HepG2 (cell line): ENCODE results near the gene SPATA25. TPM values are rescaled to one million over a fixed set of nuclear protein-coding genes. Genes with fewer than 3 reads are reported as not detected.
A peak's percentile ranks its signal among the peaks of the same experiment; 100 is the strongest.

ENCODE experiments used
- ATAC-seq: fragments of 200-7000 bp; cut with Tn5 transposase; 3 replicates; pipeline ENCODE4 v1.9.1; 2020; ENCODE audit warnings: mild to moderate bottlenecking, moderate library complexity
- BruUV-seq: library from RNA; stranded (reverse); fragments of 400-500 nt; replicated peaks from 2 replicates; lab custom pipeline; 2021; lab: Mats Ljungman, UMichigan
- CTCF ChIA-PET: fragments of 300-600 bp; formaldehyde crosslinking; extraction: SDS; loops from one replicate; lab custom pipeline; 2021; ENCODE audit warnings: low total read pairs, inconsistent platforms, low intra/inter-chr PET ratio; lab: Yijun Ruan, JAX
- POLR2A ChIA-PET: fragments of 350-600 bp; sonication (Branson Sonifier 250); formaldehyde crosslinking; loops from one replicate; lab custom pipeline; 2020; ENCODE audit warnings: antibody characterized with exemption, inconsistent platforms; lab: Yijun Ruan, JAX
- DNase-seq: peaks from one replicate; pipeline ENCODE4 v3.0.0-alpha.2; 2015; ENCODE audit warnings: low spot score
- FAIRE-seq: peaks from 3 replicates; lab custom pipeline; 2011; peaks lifted over from hg19 to GRCh38; lab: Jason Lieb, UNC
- H2AFZ ChIP-seq: one replicate; pipeline ENCODE4 v1.6.1; 2011; ENCODE audit warnings: low read length, inconsistent platforms
- H3K27ac ChIP-seq: fragments of 300-600 bp; 3 replicates; pipeline ENCODE4 v1.8.0; 2011; ENCODE audit warnings: mixed run types, mild to moderate bottlenecking, mixed read lengths, low read length, inconsistent platforms; ENCODE audit not compliant: insufficient read depth; ENCODE audit errors: extremely low read length
- H3K27me3 ChIP-seq, 2 experiments: fragments of 200-600 bp in 1 of 2; 2 replicates in 1 of 2; 3 replicates in 1 of 2; pipeline versions ENCODE4 v1.6.0 to v1.8.0; 2011; ENCODE audit warnings: low read length in 2 of 2, mild to moderate bottlenecking in 2 of 2, moderate library complexity in 2 of 2, inconsistent platforms in 1 of 2; ENCODE audit not compliant: insufficient read depth in 2 of 2, control insufficient read depth in 1 of 2
- H3K36me3 ChIP-seq, 2 experiments: fragments of 200-600 bp in 1 of 2; replicated peaks in 1 of 2; 2 replicates in 1 of 2; 3 replicates in 1 of 2; pipeline versions ENCODE4 v1.5.1 to v1.8.0; 2011; ENCODE audit warnings: low read length in 2 of 2, inconsistent platforms in 1 of 2; ENCODE audit not compliant: insufficient read depth in 2 of 2, control insufficient read depth in 1 of 2
- H3K4me1 ChIP-seq: 2 replicates; pipeline ENCODE4 v1.5.1; 2012; ENCODE audit warnings: low read length, inconsistent platforms; ENCODE audit not compliant: insufficient read depth
- H3K4me2 ChIP-seq: 2 replicates; pipeline ENCODE4 v1.6.0; 2011; ENCODE audit warnings: low read depth, low read length, inconsistent platforms
- H3K4me3 ChIP-seq, 3 experiments: fragments of 200-600 bp in 1 of 3; sonication (generic), shearing (Covaris generic) in 1 of 3; replicated peaks in 1 of 3; 2 replicates each; pipeline ENCODE4 v1.5.1; 2011 to 2016; ENCODE audit warnings: low read length in 3 of 3, inconsistent platforms in 2 of 3, low read depth in 2 of 3, mild to moderate bottlenecking in 2 of 3, control low read depth in 1 of 3, mixed read lengths in 1 of 3; ENCODE audit not compliant: insufficient read depth in 1 of 3
- H3K79me2 ChIP-seq: one replicate; pipeline ENCODE4 v1.6.1; 2011; ENCODE audit warnings: low read length, inconsistent platforms; ENCODE audit not compliant: insufficient read depth
- H3K9ac ChIP-seq: 2 replicates; pipeline ENCODE4 v1.6.0; 2011; ENCODE audit warnings: mild to moderate bottlenecking, low read depth, low read length, inconsistent platforms; ENCODE audit not compliant: insufficient read depth
- H3K9me3 ChIP-seq: 2 replicates; pipeline ENCODE4 v1.5.1; 2012; ENCODE audit warnings: mild to moderate bottlenecking, low read length
- H4K20me1 ChIP-seq: 2 replicates; pipeline ENCODE4 v1.6.0; 2011; ENCODE audit warnings: inconsistent platforms, mild to moderate bottlenecking, low read length, moderate library complexity; ENCODE audit not compliant: insufficient read depth
- ARNTL ChIP-seq: sonication (generic); formaldehyde crosslinking; IDR thresholded peaks from 2 replicates; pipeline ENCODE4 v1.4.0; 2020; ENCODE audit warnings: mild to moderate bottlenecking, missing genetic modification reagents
- EP300 ChIP-seq, 3 experiments: sonication (generic) in 1 of 3; formaldehyde crosslinking in 1 of 3; IDR thresholded peaks; 2 replicates each; pipeline versions ENCODE4 v1.5.1 to v1.6.1; 2011 to 2020; ENCODE audit warnings: low read depth in 2 of 3, low read length in 2 of 3, borderline replicate concordance in 1 of 3, improper control_type of control experiment in 1 of 3, mild to moderate bottlenecking in 1 of 3, missing genetic modification reagents in 1 of 3, moderate library complexity in 1 of 3
- FOSL1 ChIP-seq: sonication (generic); formaldehyde crosslinking; IDR thresholded peaks from 2 replicates; pipeline ENCODE4 v1.9.0; 2021; ENCODE audit warnings: missing genetic modification reagents, borderline replicate concordance
- MTERF4 ChIP-seq: sonication (generic); formaldehyde crosslinking; IDR thresholded peaks from 2 replicates; pipeline ENCODE4 v1.8.0; 2023; ENCODE audit warnings: mild to moderate bottlenecking, missing genetic modification reagents
- PRMT3 ChIP-seq: sonication (generic); formaldehyde crosslinking; IDR thresholded peaks from 2 replicates; pipeline ENCODE4 v1.8.1; 2022; ENCODE audit warnings: low read depth, mild to moderate bottlenecking, moderate library complexity, missing genetic modification reagents, borderline replicate concordance
- REPIN1 ChIP-seq: sonication (generic); formaldehyde crosslinking; IDR thresholded peaks from 2 replicates; pipeline ENCODE4 v1.8.0; 2022; ENCODE audit warnings: missing genetic modification reagents, low read depth, mild to moderate bottlenecking, borderline replicate concordance
- SKIL ChIP-seq: sonication (generic); formaldehyde crosslinking; IDR thresholded peaks from 2 replicates; pipeline ENCODE4 v1.8.0; 2022; ENCODE audit warnings: missing genetic modification reagents, mild to moderate bottlenecking, moderate library complexity, borderline replicate concordance
- ZFP37 ChIP-seq: sonication (generic); formaldehyde crosslinking; IDR thresholded peaks from 2 replicates; pipeline ENCODE4 v1.4.0; 2020; ENCODE audit warnings: missing genetic modification reagents, borderline replicate concordance
- ZNF317 ChIP-seq: sonication (generic); formaldehyde crosslinking; IDR thresholded peaks from 2 replicates; pipeline ENCODE4 v1.5.0; 2020; ENCODE audit warnings: mild to moderate bottlenecking, missing genetic modification reagents
- ZNF770 ChIP-seq: sonication (generic); formaldehyde crosslinking; IDR thresholded peaks from 2 replicates; pipeline ENCODE4 v1.5.0; 2020; ENCODE audit warnings: mild to moderate bottlenecking, missing genetic modification reagents
- WGBS: methylation state at CpG from one replicate; pipeline ENCODE4 v1.1.6; 2017; ENCODE audit warnings: low lambda C conversion rate; 5-methylcytosine and 5-hydroxymethylcytosine counted together
- in situ Hi-C: cut with HindIII; loops from 2 replicates; pipeline ENCODE4 v1.10.0; 2017; ENCODE audit warnings: low pct_unique_long_range_greater_than_20kb; ENCODE audit not compliant: extremely low pct_ligation_motif_present
- intact Hi-C: fragments of 100-400 bp; cut with micrococcal nuclease; formaldehyde crosslinking; loops from one replicate; pipeline ENCODE4 v1.10.0; 2022; ENCODE audit not compliant: unreplicated experiment
- polyA plus RNA-seq, 8 experiments: library from polyadenylated mRNA; depleted of rRNA in 3 of 8; stranded (reverse) in 7 of 8; unstranded in 1 of 8; fragments of >200 nt; fragmentation: Illumina TruSeq in 4 of 8; extraction: Trizol in 4 of 8; gene quantifications; 2 replicates each; pipeline versions ENCODE4 v1.2.1 to v1.2.3, GENCODE V29; 2011 to 2016; ENCODE audit warnings: low read depth in 4 of 8, missing spikeins in 1 of 8, mixed read lengths in 1 of 8; ENCODE audit not compliant: insufficient read depth in 1 of 8
- total RNA-seq, 5 experiments: library from RNA; depleted of rRNA; stranded (reverse); fragments of >200 nt; fragmentation: Illumina TruSeq; extraction: Trizol; gene quantifications; 2 replicates each; pipeline ENCODE4 v1.2.3, GENCODE V29; 2016; ENCODE audit warnings: low read depth in 1 of 5
- TF ChIP-seq, protein P1 (sequence below): sonication (generic); formaldehyde crosslinking; IDR thresholded peaks from 2 replicates; pipeline ENCODE4 v1.4.0; 2020; ENCODE audit warnings: mild to moderate bottlenecking, missing genetic modification reagents
- TF ChIP-seq, protein P2 (sequence below): sonication (generic); formaldehyde crosslinking; IDR thresholded peaks from 2 replicates; pipeline ENCODE4 v1.8.1; 2022; ENCODE audit warnings: low read depth, mild to moderate bottlenecking, missing genetic modification reagents

SPATA25 gene
- total and polyA plus RNA-seq, 2 of the 13 experiments (the other 11 are each of a cell fraction or from before 2014, with no cell fraction given), result 4.8 to 7.6 TPM

GRCh38 chr20:45917790-45918141 lies 30.3 kb upstream of the SPATA25 start:
- no peak overlapping the region for H3K9ac ChIP-seq
- no peak; the same call in 2 of the 3 replicates for ATAC-seq
- no peak for FAIRE-seq
- CTCF ChIA-PET, result no interaction called here
- no peaks in the 10 kb centered on the region for H3K9me3 ChIP-seq
- intact Hi-C loops, result no loop called here
- H3K4me1 ChIP-seq, result peaks cover 72% of the 10 kb centered on the region
- in situ Hi-C loops, result no loop called here
- H3K79me2 ChIP-seq, result no peaks in the 10 kb centered on the region
- H3K27me3 ChIP-seq, result peaks cover 0 to 8% of the 10 kb centered on the region in 2 experiments; a peak in 2 of 5 replicates
- H3K36me3 ChIP-seq, result no peaks in the 10 kb centered on the region
- POLR2A ChIA-PET, result interaction anchor here (1.1 to 5.0 kb wide), 10 partner anchors 8 to 84 kb away, joined by 4 to 78 read pairs (median 8); partner anchors contain the start of genes CTSA, NEURL2, PCIF1 and PLTP
- H2AFZ ChIP-seq, result no peak overlapping the region
- DNase-seq, result no peak
- no TSS peak for BruUV-seq
- H4K20me1 ChIP-seq, result no peaks in the 10 kb centered on the region
- 21% methylated on average over 5 of the region's 5 CpGs for whole genome bisulfite sequencing
- peak overlapping the region; percentile 48 for H3K4me2 ChIP-seq
- H3K27ac ChIP-seq, result no peak overlapping the region
- H3K4me3 ChIP-seq, result peak overlapping the region in 1 of 3 experiments; percentile 9; a peak in 1 of 6 replicates
- TF ChIP-seq PRMT3, result no peak
- TF ChIP-seq ZNF317 (CRISPR knock-in tag), result no peak
- no peak for TF ChIP-seq FOSL1 (CRISPR knock-in tag)
- no peak for TF ChIP-seq REPIN1 (CRISPR knock-in tag)
- TF ChIP-seq SKIL (CRISPR knock-in tag), result 0 out of 2 replicates have a peak, but pooled peaks have one; percentile 20
- TF ChIP-seq, protein P1, sequence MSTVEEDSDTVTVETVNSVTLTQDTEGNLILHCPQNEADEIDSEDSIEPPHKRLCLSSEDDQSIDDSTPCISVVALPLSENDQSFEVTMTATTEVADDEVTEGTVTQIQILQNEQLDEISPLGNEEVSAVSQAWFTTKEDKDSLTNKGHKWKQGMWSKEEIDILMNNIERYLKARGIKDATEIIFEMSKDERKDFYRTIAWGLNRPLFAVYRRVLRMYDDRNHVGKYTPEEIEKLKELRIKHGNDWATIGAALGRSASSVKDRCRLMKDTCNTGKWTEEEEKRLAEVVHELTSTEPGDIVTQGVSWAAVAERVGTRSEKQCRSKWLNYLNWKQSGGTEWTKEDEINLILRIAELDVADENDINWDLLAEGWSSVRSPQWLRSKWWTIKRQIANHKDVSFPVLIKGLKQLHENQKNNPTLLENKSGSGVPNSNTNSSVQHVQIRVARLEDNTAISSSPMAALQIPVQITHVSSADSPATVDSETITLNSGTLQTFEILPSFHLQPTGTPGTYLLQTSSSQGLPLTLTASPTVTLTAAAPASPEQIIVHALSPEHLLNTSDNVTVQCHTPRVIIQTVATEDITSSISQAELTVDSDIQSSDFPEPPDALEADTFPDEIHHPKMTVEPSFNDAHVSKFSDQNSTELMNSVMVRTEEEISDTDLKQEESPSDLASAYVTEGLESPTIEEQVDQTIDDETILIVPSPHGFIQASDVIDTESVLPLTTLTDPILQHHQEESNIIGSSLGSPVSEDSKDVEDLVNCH (CRISPR knock-in tag), result no peak
- TF ChIP-seq EP300 (IDR thresholded peaks at IDR 0.05; ENCODE audit: low read depth in 2 of 2, low read length in 2 of 2), result no peak
- TF ChIP-seq EP300 (CRISPR knock-in tag; IDR thresholded peaks at IDR 0.05; ENCODE audit: borderline replicate concordance), result no peak
- TF ChIP-seq, protein P2, sequence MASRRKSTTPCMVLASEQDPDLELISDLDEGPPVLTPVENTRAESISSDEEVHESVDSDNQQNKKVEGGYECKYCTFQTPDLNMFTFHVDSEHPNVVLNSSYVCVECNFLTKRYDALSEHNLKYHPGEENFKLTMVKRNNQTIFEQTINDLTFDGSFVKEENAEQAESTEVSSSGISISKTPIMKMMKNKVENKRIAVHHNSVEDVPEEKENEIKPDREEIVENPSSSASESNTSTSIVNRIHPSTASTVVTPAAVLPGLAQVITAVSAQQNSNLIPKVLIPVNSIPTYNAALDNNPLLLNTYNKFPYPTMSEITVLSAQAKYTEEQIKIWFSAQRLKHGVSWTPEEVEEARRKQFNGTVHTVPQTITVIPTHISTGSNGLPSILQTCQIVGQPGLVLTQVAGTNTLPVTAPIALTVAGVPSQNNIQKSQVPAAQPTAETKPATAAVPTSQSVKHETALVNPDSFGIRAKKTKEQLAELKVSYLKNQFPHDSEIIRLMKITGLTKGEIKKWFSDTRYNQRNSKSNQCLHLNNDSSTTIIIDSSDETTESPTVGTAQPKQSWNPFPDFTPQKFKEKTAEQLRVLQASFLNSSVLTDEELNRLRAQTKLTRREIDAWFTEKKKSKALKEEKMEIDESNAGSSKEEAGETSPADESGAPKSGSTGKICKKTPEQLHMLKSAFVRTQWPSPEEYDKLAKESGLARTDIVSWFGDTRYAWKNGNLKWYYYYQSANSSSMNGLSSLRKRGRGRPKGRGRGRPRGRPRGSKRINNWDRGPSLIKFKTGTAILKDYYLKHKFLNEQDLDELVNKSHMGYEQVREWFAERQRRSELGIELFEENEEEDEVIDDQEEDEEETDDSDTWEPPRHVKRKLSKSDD (CRISPR knock-in tag), result peak; percentile 32; the same call in 1 of the 2 replicates
- TF ChIP-seq ZFP37 (CRISPR knock-in tag), result no peak
- 0 out of 2 replicates have a peak, but pooled peaks have one; percentile 20 for TF ChIP-seq ARNTL
- peak; percentile 92 for TF ChIP-seq ZNF770 (CRISPR knock-in tag)
- TF ChIP-seq MTERF4, result no peak
